NK-92 (cell line): ENCODE data around the gene MEIS1.

Source experiments
- DNase-seq: peaks from one replicate; lab custom pipeline; 2025; ENCODE audit not compliant: unreplicated experiment; lab: John Stamatoyannopoulos, UW

The MEIS1 gene

GRCh38 chr2:66531567-66531966, 96.6 kb downstream of the MEIS1 start:
- DNase-seq, result no peak

- DNase-seq, result no peak
Observed at GRCh38 chr2:66532972-66533868, 98.3 kb downstream of the MEIS1 start.

GRCh38 chr2:66534461-66534860, 99.5 kb downstream of the MEIS1 start:
- no peak for DNase-seq

- no peak for DNase-seq
Observed at GRCh38 chr2:66535574-66536289, 100.8 kb downstream of the MEIS1 start.

GRCh38 chr2:66536290-66536673, 101.4 kb downstream of the MEIS1 start:
- no peak for DNase-seq

GRCh38 chr2:66536997-66537396, 102.1 kb downstream of the MEIS1 start:
- DNase-seq, result no peak

GRCh38 chr2:66538291-66538690, 103.4 kb downstream of the MEIS1 start:
- no peak for DNase-seq

GRCh38 chr2:66539452-66539851, 104.5 kb downstream of the MEIS1 start:
- no peak for DNase-seq

GRCh38 chr2:66541646-66542045, 106.7 kb downstream of the MEIS1 start:
- no peak for DNase-seq

- DNase-seq, result no peak
Observed at GRCh38 chr2:66543257-66543767, 108.4 kb downstream of the MEIS1 start.

- DNase-seq, result no peak
Observed at GRCh38 chr2:66544258-66544657, 109.3 kb downstream of the MEIS1 start.

GRCh38 chr2:66545258-66545657, 110.3 kb downstream of the MEIS1 start:
- DNase-seq, result no peak

- DNase-seq, result no peak
Observed at GRCh38 chr2:66547118-66547517, 112.2 kb downstream of the MEIS1 start.

- no peak for DNase-seq
Observed at GRCh38 chr2:66547887-66548286, 113.0 kb downstream of the MEIS1 start.

- DNase-seq, result no peak
Observed at GRCh38 chr2:66548422-66548821, 113.5 kb downstream of the MEIS1 start.

- DNase-seq, result no peak
Observed at GRCh38 chr2:66550826-66551225, 115.9 kb downstream of the MEIS1 start.

- no peak for DNase-seq
Observed at GRCh38 chr2:66553370-66553769, 118.4 kb downstream of the MEIS1 start.

GRCh38 chr2:66555091-66555490, 120.2 kb downstream of the MEIS1 start:
- no peak for DNase-seq

GRCh38 chr2:66555501-66556324, 120.8 kb downstream of the MEIS1 start:
- no peak for DNase-seq

- no peak for DNase-seq
Observed at GRCh38 chr2:66559672-66560071, 124.7 kb downstream of the MEIS1 start.

GRCh38 chr2:66560683-66561082, 125.8 kb downstream of the MEIS1 start:
- no peak for DNase-seq
